GM12865 (cell line): ENCODE measurements around the gene SKI.

Experiments used
- DNase-seq: peaks from one replicate; pipeline ENCODE4 v3.0.0; 2010; ENCODE audit warnings: low read depth
- H3K4me3 ChIP-seq: 2 replicates; pipeline ENCODE4 v1.5.1; 2011; ENCODE audit warnings: mild to moderate bottlenecking, low read depth, low read length, control low read depth
- TF ChIP-seq, protein P1 (sequence below): IDR thresholded peaks from 2 replicates; pipeline ENCODE4 v1.5.1; 2011; ENCODE audit warnings: low read length, control low read depth, low read depth, inconsistent platforms; ENCODE audit not compliant: insufficient read depth; ENCODE audit errors: missing control alignments

Gene SKI

DNA sequence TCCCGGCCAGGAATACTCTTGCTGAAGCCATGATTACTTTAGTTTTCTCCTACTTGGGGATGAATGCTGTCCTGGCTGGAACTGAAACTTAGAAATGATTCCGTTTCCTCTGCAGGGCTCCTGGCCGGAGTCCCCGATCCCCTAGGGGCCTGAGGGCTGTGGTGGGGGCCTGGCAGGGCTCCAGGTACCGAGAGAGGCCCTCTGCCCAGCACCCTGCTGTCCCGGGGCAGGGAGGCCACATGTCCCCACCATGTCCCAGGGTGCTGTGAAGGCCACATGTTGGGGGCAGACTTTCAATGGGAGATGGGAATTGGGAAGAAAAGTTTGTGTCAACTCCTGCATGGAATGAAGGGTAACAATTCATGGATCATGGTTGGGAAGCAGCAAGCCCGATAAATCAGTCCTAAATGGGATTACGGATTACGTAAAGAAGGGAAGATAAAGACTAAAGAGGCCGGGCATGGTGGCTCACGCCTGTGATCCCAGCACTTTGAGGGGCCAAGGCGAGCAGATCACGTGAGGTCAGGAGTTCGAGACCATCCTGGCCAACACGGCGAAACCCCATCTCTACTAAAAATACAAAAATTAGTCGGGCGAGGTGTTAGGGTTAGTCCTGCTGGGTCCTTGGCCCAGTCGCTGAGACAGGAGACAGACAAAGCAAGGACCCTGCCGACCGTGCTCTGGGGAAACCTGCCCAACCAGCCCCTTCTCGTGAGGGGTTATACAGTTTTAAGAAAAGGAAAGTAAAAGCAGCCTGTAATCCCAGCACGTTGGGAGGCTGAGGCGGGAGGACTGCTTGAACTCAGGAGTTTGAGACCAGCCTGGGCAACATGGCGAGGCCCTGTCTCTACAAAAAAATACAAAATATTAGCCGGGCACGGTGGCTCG, 125.7 kb downstream of the SKI start:
- no peak for DNase-seq
- no peak overlapping the region for H3K4me3 ChIP-seq
- TF ChIP-seq, protein P1, sequence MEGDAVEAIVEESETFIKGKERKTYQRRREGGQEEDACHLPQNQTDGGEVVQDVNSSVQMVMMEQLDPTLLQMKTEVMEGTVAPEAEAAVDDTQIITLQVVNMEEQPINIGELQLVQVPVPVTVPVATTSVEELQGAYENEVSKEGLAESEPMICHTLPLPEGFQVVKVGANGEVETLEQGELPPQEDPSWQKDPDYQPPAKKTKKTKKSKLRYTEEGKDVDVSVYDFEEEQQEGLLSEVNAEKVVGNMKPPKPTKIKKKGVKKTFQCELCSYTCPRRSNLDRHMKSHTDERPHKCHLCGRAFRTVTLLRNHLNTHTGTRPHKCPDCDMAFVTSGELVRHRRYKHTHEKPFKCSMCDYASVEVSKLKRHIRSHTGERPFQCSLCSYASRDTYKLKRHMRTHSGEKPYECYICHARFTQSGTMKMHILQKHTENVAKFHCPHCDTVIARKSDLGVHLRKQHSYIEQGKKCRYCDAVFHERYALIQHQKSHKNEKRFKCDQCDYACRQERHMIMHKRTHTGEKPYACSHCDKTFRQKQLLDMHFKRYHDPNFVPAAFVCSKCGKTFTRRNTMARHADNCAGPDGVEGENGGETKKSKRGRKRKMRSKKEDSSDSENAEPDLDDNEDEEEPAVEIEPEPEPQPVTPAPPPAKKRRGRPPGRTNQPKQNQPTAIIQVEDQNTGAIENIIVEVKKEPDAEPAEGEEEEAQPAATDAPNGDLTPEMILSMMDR = no peak

- no peak for DNase-seq
- TF ChIP-seq, protein P1 = no peak
- H3K4me3 ChIP-seq = no peak overlapping the region
Measured at GRCh38 chr1:2354511-2355372, 126.6 kb downstream of the SKI start.

DNA sequence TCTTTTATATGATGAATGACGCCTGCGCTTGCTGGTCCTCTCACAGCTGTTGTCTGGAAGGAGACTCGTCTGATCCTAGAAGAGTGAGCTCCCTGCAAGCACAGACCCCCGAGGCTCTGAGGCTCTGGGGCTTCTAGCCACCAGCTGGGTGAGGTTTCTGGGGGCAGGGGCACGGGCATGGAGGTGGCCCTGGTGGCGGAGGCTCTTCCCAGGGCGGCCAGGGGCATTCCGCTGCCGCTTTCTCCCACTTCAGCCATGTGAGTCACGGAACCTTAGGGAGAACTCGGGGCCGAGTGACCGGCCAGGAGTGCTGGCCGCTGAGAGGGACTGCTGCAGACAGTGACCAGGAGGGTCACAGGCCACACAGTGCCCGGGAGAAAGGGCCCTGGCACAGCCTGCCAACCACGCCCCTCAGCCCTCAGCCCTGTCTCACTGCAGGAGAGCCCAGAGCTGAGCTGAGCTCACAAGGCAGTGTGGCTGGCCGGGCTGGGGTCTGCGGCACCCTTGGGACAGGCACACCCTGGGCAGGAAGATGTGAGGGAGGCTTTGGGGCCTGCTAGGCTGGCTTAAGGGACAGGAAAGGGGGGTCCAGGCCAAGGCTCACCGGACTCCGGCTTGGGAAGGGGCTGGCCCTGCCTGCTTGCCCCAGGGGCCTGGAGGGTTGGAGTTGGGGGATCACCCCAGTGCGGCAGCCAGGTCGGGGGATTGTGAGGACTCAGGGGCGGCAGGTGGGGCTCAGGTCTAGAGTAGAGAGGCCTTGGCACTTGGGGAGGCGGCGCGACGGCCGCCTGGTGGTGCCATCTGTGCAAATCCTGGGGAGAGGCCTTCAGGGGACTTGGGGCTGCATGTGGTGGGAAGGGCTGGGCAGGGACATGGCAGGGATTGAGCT, 127.5 kb downstream of the SKI start:
- H3K4me3 ChIP-seq = no peak overlapping the region
- no peak for DNase-seq
- TF ChIP-seq, protein P1 = no peak

GRCh38 chr1:2356401-2356800, 128.3 kb downstream of the SKI start:
- no peak overlapping the region for H3K4me3 ChIP-seq
- DNase-seq = no peak
- TF ChIP-seq, protein P1 = no peak

DNA sequence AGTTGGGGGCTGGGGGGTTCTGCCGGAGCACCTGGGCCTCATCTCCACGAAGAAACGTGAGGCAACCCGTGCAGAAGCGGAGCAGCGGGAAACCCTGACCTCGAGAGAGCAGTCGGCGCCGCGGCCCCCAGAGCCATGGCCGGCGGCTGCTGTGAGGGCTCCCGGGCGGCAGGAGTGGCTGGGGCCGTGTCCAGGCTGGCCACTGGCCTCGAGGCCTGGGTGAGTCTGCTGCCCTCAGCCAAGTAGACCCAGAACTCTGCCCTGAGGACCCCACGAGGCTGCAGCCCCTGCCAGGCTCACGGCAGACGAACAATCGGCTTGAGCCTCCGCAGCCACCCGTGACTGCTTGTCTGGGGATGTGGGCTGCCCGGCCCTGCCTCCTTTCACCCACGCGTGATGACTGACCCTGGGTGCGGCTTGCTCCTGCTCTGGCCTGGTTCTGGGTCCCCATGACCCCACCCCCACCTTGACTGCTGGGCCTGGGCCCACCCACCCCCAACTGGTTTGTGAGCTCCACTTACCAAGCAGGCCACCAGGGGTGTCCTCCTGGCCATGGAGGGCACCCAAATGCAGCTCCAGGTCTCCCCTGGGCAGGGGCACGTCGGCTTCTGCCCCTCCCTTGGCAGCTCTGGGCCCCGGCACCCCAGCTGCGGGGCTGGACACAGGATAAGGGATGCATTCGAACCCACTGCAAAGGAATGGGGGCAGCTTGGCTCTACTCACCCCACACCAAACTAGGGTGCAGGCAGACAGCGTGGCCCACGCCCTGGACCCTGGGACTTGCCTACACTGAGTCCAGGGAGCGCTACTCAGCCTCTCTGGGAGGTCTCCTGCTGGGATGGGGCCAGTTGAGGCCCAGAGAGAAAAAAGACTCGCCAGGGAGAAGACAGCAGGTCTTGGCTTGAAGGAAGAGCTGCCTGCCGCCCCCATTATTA, 129.1 kb downstream of the SKI start:
- TF ChIP-seq, protein P1 = no peak
- DNase-seq = no peak
- H3K4me3 ChIP-seq = no peak overlapping the region
